RWPE2 (cell line): Measurements from ENCODE around the gene LPIN2.
A peak's percentile ranks its signal among the peaks of the same experiment; 100 is the strongest.

Experiments
- ATAC-seq: fragments of 200-7000 bp; cut with Tn5 transposase; 3 replicates; pipeline ENCODE4 v1.9.1; 2021; ENCODE audit warnings: low read depth
- DNase-seq: peaks from one replicate; pipeline ENCODE4 v3.0.0-alpha.2; 2020; ENCODE audit warnings: low spot score
- H3K27ac ChIP-seq: fragments of 450-650 bp; 2 replicates; pipeline ENCODE4 v1.5.1; 2017; ENCODE audit warnings: mild to moderate bottlenecking; ENCODE audit not compliant: poor library complexity, severe bottlenecking
- H3K27me3 ChIP-seq: fragments of 250-450 bp; sonication (Bioruptor Pico); 2 replicates; pipeline ENCODE4 v1.5.1; 2021; ENCODE audit warnings: mild to moderate bottlenecking, moderate library complexity; ENCODE audit not compliant: insufficient read depth, poor library complexity, severe bottlenecking
- H3K36me3 ChIP-seq: fragments of 250-450 bp; sonication (Bioruptor Pico); 2 replicates; pipeline ENCODE4 v1.5.1; 2020; ENCODE audit warnings: low read depth, mild to moderate bottlenecking, moderate library complexity
- H3K4me1 ChIP-seq: fragments of 250-450 bp; sonication (Bioruptor Pico); 2 replicates; pipeline ENCODE4 v1.5.1; 2021; ENCODE audit warnings: mild to moderate bottlenecking, moderate library complexity; ENCODE audit not compliant: insufficient read depth, poor library complexity, severe bottlenecking
- H3K4me3 ChIP-seq: fragments of 250-450 bp; sonication (Bioruptor Pico); 2 replicates; pipeline ENCODE4 v1.5.1; 2021; ENCODE audit warnings: mild to moderate bottlenecking, moderate library complexity; ENCODE audit not compliant: severe bottlenecking
- H3K9me3 ChIP-seq: fragments of 250-450 bp; sonication (Bioruptor Pico); 2 replicates; pipeline ENCODE4 v1.5.1; 2021; ENCODE audit warnings: mild to moderate bottlenecking, moderate library complexity; ENCODE audit not compliant: severe bottlenecking
- CTCF ChIP-seq: fragments of 450-650 bp; IDR thresholded peaks from one replicate; pipeline ENCODE4 v1.5.1; 2017; ENCODE audit warnings: mild to moderate bottlenecking, moderate library complexity; ENCODE audit not compliant: poor library complexity, severe bottlenecking

Gene LPIN2

GRCh38 chr18:3013024-3013804 lies at the start of gene LPIN2:
TSS of gene LPIN2 (minus strand) at chr18:3013144. CDS start at chr18:2960840, 52,304 bp downstream.
- Histone ChIP-seq H3K36me3 (peaks cover 8% of the 10 kb centered on the region), H3K4me3 (peak within 1 kb of the TSS; percentile 97), H3K27me3 (no peaks in the 10 kb centered on the region), H3K4me1 (peaks cover 21% of the 10 kb centered on the region), H3K27ac (peak within 1 kb of the TSS; percentile 62), H3K9me3 (no peaks in the 10 kb centered on the region)
- DNase-seq (peak; percentile 83), ATAC-seq (peak; percentile 64)
- no peak for TF ChIP-seq CTCF

DNA sequence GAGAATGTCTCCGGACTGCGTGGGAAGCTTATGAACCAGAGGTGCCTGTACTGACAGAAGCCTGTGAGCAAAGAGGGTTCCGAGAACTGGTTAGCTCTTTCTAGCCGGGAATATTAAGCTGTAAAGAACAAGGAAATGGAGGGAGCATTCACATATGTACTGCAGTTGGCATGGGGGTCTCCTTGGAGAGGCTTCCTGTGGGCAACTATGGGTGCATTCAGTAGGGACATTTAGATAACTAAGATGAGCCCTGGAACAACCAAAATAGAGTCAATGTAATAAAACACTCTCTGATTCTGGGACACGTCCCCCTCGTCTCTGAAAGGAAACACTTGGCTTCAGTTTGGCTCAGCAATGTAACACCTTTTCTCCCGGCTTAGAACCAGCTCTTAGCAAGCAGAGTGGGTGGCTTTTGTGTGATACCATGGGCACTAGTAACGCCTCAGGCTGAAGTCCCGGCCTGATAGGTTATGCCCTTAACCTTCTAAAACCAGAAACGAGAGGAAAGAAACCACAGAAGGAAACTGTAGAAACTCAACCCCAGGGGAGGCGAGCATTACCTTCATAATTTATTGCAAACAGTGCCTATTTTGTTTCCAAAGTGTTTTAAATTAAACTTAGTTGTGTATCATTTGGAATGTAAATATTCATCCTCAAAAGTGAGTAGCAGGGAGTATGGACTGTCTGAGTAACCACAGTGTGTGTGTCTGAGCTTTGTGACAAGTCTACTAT lies 48.8 kb upstream of the LPIN2 start:
- H3K4me3 ChIP-seq = no peak overlapping the region
- ATAC-seq = no peak

GRCh38 chr18:3060667-3061580 lies 48.0 kb upstream of the LPIN2 start:
- no peak for TF ChIP-seq CTCF
- DNase-seq = no peak
- Histone ChIP-seq H3K36me3 (no peaks in the 10 kb centered on the region), H3K27ac (no peak overlapping the region), H3K4me1 (no peaks in the 10 kb centered on the region), H3K4me3 (no peak overlapping the region), H3K9me3 (no peaks in the 10 kb centered on the region), H3K27me3 (no peaks in the 10 kb centered on the region)
- no peak for ATAC-seq

More for the DNA sequence above, 48.8 kb upstream of the LPIN2 start:
- no peak for TF ChIP-seq CTCF
- H3K9me3 ChIP-seq = no peaks in the 10 kb centered on the region
- no peak for DNase-seq
- no peaks in the 10 kb centered on the region for H3K27me3 ChIP-seq
- no peaks in the 10 kb centered on the region for H3K36me3 ChIP-seq
- H3K4me1 ChIP-seq = no peaks in the 10 kb centered on the region
- no peak overlapping the region for H3K27ac ChIP-seq

DNA sequence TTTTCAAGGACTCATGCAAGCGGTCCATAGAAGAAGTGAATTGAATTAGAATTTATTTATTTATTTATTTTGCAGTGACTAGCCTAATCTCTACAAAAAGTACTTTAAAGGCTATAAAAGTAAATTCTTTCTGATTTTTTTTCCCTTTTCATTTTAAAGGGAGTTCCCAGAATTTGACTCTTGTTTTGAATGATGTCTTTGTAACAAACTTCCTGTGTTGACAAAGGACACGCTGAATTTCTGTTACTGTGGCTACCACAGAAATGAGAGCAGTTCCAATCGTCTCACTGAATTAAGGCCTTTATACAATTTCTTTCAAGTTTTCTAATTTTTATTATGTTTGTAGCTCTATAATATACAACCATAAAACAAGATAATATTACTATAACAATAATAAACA lies 46.3 kb upstream of the LPIN2 start:
- H3K27ac ChIP-seq = no peak overlapping the region
- no peaks in the 10 kb centered on the region for H3K9me3 ChIP-seq
- no peaks in the 10 kb centered on the region for H3K27me3 ChIP-seq
- no peaks in the 10 kb centered on the region for H3K36me3 ChIP-seq
- DNase-seq (no peak), ATAC-seq (no peak)
- no peak overlapping the region for H3K4me3 ChIP-seq
- no peak for TF ChIP-seq CTCF
- H3K4me1 ChIP-seq = peaks cover 7% of the 10 kb centered on the region
